ENCODE results near the gene ANKDD1B.

Gene ANKDD1B

GRCh38 chr5:75616971-75617621 is 5.8 kb downstream of the ANKDD1B start:
- no peak for FAIRE-seq

DNA sequence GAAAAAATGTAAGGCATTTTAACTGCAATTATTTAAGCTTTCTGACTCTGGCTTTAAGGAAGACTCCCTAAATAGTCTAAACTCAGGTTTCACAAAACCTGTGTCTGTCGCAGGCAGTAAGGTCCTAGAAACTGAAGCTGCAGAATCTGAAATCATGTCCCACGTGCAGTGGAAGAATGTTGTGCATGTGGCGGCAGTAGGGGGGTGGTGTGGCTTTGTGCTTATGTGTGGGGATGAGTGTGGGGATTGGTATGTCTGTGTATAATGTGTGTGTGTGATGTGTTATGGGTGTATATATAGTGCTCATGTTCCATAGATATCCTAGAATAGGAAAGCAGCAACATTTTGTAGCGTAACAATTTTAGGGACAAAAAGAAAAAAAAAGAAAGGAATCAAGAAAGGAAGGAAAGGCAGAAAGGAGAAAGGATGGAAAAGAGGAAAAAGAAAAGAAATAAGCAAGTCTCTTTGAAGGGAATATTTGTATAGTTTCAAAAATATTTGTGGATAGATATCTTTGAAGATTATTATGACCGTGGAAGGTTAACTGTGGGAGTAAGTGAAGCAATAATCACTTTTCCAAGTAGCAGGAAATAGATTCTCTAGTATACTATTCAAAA is 6.6 kb downstream of the ANKDD1B start:
- FAIRE-seq = no peak

DNA sequence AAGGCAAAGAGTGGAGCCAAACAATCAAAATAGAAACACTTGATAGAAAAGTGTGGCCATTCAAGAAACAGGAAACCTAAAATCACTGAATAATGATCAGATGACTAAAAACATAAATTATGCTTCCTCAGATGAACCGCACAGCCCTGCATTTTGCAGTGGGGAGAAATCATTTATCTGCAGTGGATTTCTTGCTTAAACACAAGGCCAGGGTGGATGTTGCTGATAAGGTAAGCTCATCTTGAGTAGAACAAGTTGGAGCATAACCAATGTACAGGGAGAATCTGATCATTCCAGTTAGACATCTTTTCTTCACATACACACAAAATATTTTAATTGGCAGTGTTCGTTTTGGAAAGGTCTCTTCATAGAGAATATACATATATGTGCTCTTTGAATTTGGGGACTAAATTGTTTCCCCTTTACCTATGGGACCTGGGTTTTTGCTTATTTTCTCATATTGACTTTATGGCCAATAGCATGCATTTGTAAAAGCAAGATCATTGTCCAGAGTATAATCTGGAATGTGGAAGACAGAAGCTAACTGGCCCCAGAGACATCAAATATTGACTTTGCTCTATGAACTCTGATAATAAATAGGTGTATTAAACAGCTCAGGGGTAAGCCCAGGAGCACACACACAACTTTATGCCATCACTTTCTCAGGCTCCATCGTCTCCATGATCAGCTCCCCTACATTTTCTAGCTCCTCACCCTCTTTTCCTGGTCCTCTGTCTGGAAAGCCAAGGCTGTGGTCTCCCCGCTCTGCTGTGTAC is 9.1 kb downstream of the ANKDD1B start:
- no peak for FAIRE-seq

DNA sequence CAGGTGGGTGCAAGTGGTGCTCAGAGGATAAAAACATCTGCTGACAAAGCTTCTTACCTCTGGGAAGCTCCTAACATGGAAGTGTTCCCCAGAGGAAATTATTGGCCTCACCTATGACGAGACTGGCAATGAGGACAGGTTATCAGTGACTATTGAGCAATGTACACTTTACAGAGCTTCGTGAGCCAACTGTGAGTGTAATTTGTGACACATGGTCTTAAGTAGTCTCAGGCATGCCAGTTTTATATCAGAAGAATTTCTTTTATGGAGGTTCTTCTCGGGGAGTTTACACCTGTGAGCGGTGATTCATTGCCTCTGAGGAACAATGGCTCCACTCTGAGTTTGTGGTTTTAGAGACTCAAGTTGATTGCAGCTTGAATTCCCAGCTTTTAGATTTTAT is 11.3 kb downstream of the ANKDD1B start:
- no peak for FAIRE-seq

DNA sequence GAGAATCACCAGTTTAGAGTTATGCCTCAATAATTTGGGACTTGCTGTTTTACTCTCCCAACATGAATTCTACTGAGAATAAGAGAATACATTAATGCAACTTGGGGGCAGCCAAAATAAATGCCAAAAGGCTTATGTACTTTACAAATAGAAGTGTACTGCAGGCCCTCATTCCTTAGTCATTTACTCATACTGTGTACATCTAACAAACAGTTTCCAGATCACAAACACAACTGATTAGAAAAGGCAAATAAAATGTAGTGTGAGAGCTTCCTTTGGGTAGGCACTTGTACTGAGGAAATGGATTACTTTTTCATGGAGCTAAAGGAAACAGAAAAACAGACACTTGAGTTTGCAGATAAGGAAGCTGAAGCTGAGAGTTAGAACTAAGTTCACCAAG is 12.6 kb downstream of the ANKDD1B start:
- no peak for FAIRE-seq

GRCh38 chr5:75626959-75627358 is 15.7 kb downstream of the ANKDD1B start:
- FAIRE-seq = no peak

- no peak for FAIRE-seq
These were observed 16.5 kb downstream of the ANKDD1B start for GRCh38 chr5:75627801-75628200.

- no peak for FAIRE-seq
These were observed 19.6 kb downstream of the ANKDD1B start for GRCh38 chr5:75630875-75631274.

DNA sequence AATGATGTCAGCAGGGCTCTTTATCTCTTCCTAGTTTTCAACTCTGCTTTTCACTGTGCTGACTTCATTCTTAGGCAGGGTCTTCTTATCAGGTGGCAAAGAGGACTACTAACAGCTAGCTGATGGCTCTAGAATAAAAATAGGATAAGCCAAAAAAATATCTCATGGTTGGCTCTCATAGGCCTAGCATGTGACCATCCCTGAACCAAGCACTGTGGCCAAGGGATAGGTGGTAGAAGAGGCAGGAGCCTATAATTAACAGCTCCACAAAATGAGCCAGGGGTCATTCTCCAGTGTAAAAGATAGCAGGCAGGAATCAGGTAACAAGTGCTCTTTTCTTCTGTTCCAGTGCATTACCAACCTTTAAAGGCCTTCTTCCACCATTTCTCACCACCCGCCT is 21.1 kb downstream of the ANKDD1B start:
- no peak for FAIRE-seq

- FAIRE-seq = no peak
These were observed 26.7 kb downstream of the ANKDD1B start for GRCh38 chr5:75637949-75638348.

DNA sequence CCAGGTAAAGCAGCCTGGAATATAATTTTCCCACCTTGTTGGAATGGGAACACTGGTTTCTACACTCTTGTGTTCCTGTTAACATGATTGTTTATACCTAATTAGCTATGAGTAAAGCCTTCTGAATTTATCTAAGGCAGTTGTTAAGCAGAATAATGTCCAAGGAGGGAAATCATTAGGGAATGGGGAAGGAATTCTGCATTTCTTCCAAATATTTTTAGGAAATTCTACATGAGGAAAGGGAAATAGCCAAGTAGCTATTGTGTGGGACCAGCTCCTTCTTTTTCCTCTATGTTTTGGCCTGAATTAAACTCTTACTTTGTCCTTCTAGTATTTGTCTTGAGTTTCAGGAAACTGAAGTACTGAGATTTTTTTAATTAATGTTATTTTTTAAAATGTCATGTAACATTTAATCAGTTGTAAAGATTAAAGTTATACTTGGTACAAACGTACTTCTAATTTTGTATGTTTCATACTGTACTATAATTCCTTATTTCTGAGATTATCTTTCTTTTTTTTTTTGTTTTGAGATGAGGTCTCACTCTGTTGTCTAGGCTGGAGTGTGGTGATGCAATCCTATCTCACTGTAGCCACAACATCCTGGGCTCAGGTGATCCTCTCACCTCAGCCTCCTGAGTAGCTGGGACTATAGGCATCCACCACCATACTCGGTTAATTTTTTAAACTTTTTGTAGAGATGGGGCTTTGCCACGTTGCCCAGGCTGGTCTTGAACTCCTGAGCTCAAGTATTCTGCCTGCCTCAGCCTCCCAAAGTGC is 28.5 kb downstream of the ANKDD1B start:
- no peak for FAIRE-seq

GRCh38 chr5:75640395-75640794 is 29.1 kb downstream of the ANKDD1B start:
- FAIRE-seq = no peak

DNA sequence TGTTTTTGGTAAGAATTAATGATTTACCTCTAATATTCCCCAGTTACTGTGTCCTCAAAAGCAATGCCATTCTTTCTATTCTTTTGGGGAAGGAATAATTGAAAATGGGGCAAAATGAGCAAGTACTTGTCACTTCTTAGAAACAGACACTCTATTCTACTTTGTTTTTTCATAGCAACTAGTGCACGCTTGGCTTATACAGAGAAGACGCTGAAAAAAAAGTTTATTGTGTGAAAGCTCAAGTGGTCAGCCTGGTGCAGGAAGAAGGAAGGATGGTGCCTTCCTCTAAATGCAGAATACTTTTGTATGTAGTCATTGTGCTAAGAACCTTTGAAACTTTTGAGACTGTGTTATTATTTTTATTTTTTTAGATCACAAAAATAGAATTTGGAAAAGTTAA is 29.6 kb downstream of the ANKDD1B start:
- no peak for FAIRE-seq

DNA sequence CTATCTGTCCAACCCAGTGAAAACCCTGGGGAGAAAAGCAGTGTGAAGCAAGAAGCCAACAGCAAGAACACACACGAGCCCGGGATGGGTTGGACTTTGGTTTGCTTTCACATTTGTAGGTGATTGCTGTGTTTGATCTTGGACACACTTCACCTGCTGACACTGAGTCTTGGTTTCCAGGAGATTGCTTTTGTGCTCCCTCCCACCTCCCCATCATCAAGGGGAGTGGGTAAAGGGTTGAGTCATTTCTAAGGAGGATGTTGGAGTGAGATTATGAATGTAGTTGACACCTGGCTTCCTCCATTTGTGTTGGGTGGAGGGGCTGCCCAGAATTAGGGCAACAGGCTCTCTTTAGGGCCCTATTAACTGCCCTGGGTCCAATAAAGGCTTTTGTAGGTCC is 37.5 kb downstream of the ANKDD1B start:
- no peak for FAIRE-seq

- no peak for FAIRE-seq
These were observed 40.5 kb downstream of the ANKDD1B start for GRCh38 chr5:75651575-75652238.

- FAIRE-seq = no peak
These were observed 42.3 kb downstream of the ANKDD1B start for GRCh38 chr5:75653521-75653920.

DNA sequence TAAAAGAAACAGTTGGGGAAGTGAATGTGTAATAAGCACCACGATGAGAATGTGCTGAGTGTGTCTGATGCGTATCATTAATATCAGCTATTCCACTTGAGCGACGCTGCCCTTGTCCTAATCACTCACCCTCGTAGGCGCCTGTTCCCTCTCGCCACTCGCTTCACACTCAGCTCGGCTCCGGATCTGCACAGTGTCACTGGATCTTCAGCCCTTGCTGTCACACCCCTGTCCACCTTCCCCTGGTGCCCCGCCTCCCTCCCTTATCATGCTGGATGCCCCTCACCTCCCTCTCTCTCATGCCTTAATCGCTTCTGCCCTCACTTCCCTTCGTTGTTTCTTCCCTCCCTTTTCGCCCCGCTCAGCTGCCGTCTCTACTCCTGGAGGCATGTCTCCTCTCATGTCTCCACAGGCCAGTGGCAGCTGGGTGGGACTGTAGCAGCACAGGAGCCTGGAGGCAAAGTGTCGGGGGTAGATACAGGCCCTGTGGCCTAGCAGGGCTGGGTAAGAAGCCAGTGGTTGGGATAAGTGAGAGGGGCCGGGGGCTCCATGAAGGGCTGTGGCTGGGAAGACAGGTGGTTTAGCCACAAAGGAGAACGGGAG is 43.5 kb downstream of the ANKDD1B start:
- FAIRE-seq = no peak

GRCh38 chr5:75656311-75657003 is 45.2 kb downstream of the ANKDD1B start:
- no peak for FAIRE-seq

GRCh38 chr5:75659791-75660450 is 48.7 kb downstream of the ANKDD1B start:
- FAIRE-seq = no peak

GRCh38 chr5:75660678-75661465 is 49.6 kb downstream of the ANKDD1B start:
- no peak for FAIRE-seq
